GDM1 (cell line): ENCODE results near the gene CIAO2A.
"Not testable (repeated sequence)": the region's sequence is repeated elsewhere in the genome, so short reads cannot be mapped to it uniquely, and the experiment has no call there.

ENCODE experiments used
- DNase-seq: peaks from one replicate; lab custom pipeline; 2025; lab: John Stamatoyannopoulos, UW

Gene CIAO2A

DNA sequence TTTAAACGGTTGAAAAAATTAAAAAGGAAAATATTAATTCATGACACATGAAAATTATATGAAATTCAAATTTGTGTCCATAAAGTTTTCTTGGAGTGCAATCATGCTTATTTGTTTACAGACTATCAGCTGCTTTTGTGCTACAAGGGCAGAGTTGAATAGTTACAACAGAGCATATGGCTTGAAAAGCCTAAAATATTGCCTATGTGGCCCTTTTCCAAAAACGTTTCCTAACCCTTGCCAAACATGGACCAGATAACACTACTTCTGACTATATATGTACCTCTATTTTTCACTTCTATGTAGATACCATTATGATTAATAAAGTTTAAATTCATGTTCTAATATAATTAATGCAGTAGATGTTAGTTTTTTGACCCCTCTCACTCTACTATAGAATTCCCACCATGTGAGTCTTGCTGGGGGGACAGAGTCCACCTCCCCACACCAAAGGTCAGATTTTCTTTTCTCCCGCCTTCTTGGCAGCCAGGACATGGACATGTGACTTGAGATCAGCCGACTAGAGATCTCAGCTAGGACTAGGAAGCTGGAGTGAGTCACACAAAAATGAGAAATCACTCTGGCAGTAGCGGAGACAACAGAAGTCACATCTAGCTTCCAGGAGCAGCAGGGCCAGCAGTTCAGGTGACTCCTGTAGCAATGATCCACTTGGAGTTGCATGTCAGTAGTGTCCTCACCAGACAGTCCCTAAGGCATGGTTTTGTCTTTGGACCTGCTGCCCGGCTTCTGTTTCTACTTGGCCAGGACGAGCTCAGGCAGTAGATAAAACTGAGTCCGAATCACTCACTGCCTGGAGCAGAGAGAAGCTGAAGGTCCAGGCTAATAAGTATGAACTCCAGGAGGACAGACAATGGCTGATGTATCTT, 22.4 kb downstream of the CIAO2A start:
- no peak for DNase-seq

DNA sequence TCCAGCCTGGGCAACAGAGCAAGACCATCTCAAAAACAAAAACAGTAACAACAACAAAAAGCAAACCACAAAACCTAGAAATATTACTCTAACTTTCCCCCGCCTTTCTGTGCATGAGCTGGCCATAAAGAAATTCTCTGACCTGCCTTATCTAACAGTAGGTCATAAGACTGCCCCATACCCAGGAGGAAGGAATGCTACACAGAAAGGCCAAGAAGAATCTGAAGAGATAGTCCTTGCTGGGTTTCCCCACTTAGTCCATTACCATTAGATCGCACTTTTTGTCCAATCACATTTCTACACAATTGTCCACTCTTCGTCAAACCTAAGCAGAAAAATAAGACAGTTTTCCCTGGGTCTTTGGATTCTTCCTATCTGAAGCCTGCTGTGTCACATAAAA, 23.5 kb downstream of the CIAO2A start:
- no peak for DNase-seq

DNA sequence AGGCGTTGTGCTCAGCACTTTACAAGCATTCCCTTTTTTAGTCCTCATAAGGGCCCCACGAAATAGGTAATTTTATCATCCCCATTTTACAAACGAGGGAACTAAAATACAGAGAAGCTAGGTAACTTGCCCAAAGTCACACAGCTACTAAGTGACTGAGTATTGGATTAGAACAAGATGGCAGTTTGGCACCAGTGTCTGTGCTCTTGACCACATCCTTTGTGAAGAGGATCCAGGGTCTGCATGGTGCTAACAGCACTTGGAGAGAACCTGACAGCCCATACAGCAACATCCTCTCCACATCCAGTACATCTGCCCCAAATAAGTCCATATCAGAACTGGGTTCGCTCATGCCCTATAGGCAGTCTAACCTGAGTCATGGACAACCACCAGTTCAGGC, 25.5 kb downstream of the CIAO2A start:
- DNase-seq: no peak

DNA sequence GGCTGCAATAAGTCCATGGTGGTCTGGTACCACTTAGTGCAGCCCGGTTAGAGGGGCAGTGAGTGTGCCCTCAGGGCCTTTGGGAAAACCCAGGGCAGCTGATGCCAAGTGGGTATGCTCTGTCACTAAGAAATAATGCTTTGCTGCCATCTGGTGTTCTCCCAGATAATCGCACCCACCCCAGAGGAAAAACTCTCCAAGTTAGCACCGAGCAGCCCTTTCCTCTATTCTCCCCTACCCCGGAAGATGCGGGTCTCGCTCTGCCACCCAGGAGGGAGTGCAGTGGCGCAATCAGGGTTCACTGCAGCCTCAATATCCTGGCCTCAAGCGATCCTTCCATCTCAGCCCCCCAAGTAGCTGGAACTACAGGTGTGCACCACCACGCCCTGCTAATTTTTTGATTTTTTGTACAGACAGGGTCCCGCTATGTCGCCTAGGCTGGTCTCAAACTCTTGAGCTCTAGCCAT, 26.0 kb downstream of the CIAO2A start:
- DNase-seq: peak; percentile 36

DNA sequence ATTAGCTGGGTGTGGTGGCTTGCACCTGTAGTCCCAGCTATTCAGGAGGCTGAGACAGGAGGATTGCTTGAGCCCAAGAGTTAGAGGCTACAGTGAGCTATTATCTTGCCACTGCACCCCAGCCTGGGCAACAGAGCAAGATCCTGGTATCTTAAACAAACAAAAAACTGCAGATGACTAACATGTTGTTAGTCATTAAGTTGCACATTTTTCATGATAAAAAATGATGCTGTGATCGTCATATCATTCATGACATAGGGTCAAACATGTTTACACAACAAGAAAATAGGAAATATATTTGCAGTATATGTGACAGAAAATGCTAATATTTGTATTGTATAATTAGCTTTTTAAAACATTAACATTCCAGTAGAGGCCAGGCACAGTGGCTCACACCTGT, 27.2 kb downstream of the CIAO2A start:
- DNase-seq: no peak

DNA sequence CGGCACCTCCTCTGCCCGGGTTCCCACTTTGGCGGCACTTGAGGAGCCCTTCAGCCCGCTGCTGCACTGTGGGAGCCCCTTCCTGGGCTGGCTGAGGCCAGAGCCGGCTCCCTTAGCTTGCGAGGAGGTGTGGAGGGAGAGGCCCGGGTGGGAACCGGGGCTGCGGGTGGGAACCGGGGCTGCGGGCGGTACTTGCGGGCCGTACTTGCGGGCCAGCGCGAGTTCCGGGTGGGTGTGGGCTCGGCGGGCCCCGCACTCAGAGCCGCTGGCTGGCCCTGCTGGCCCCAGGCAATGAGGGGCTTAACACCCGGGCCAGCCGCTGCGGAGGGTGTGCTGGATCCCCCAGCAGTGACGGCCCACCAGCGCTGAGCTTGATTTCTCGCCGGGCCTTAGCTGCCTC, 32.9 kb downstream of the CIAO2A start:
- DNase-seq: no peak

DNA sequence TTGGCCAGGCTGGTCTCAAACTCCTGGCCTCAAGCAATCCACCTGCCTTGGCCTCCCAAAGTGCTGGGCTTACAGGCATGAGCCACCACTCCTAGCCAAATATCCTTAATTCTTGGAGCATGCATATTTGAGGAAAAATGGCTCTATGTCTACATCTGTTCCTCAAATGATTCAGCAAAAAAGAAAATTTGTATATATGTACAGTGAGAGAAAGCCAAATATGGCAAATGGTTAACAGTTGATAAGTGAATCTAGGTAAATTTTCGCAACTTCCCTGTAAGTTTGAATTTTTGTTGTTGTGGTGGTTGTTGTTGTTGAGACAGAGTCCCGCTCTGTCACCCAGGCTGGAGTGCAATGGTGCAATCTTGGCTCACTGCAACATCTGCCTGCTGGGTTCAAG, 34.5 kb downstream of the CIAO2A start:
- DNase-seq: not testable (repeated sequence)

DNA sequence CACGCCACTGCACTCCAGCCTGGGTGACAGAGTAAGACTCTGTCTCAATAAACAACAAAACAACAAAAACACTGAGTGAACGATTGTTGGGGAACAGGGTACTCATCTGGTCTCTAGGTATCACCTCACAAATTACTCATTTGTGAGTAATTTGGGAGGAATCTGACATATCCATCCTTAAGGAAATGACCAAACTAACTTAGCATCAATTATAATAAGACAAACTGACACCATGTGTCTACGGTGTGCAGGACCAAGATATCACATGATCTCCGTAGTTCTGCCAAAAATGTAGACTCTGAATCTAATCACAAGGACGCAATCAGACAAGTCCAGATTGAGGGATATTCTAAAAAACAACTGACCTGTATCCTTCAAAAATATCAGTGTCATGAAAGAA, 35.4 kb downstream of the CIAO2A start:
- DNase-seq: no peak

DNA sequence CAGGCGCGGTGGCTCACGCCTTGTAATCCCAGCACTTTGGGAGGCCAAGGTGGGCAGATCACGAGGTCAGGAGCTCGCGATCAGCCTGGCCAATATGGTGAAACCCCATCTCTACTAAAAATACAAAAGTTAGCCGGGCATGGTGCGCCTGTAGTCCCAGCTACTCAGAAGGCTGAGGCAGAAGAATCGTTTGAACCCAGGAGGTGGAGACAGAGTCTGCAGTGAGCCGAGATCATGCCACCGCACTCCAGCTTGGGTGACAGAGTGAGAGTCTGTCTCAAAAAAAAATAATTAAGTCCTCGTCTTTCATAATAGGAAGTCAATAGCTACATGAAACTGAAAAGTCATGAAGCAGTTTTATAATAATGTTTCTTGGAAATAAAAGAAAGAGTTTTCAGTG, 40.0 kb downstream of the CIAO2A start:
- not testable (repeated sequence) for DNase-seq

DNA sequence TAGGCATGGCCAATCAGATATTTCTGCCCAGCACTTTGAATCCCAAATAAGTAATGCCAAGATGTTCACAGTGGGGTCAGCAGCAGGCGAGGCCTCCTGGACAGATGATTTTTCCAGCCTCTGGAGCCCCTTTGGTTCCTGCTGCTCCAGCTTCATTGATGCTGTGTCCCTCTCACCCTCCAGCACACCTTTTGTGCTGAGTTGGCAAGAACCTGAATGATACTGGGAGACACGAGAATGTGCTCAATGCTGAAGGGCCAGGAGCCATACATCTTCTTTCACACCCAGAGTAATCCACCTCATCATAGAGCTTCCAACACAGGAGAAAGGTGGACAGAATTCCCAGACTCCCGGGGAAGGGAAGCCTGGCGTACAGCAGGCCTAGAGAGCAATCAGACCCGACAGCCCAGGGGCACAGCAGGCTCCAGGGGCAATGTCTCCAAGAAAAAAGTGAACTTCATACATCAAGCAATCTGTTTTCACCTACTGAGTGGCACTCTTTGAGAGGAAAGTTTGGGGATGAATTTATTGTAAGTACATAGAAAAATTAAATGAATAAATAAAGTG, 40.6 kb downstream of the CIAO2A start:
- DNase-seq: no peak

DNA sequence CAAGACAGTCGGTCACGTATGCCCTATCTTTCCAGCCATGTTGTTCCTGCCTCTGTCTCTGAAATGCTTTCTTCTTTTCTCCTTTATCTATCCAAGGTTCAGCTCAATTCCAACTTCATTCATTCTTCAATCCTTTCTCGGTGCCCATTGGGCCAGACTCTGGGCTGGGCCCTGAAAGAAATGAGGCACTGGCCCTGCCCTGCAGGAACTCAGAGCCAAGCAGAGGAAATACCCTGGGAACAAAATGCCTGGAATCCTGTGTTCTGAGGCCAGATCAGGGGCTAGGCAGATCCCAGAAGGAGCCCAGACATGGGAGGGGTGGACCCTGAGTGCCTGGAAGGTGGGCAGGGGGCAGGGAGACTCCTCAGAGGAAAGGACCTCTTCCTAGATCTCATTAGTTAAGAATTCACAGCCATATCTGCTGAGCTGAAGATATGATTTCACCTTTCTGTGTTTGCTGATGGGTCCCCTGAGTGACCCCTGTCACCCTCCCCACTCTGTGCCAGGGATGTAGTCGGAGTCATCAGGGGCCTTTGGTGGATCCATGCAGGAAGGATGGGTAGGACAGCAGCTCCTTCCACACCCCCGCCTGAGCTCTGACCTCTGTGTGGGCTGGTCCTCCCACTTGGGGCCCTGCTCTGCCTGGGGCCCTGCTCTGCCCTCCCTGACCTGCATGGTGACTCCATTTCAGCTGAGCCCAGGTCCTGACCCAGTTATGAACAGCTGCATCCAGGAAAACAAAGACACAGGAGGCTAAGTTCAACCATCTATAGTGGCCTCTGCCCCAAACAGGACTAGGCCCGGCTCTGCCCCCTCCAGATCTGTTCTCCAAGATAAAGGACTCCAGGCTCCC, 42.0 kb downstream of the CIAO2A start:
- no peak for DNase-seq

DNA sequence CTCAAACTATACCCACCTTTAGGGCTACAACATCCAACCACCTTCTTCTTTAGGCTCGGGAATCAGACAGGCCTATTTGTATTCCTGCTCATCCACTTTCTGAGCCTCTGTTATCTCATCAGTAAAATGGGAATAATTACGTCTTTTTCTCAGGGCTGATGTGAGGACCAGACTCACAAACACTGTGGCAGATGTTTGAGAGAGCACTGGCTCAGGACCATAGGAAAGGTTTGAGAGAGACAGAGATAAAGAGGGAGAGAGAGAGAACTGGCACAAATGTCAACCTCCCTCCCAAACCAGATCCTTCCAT, 42.6 kb downstream of the CIAO2A start:
- DNase-seq: no peak

DNA sequence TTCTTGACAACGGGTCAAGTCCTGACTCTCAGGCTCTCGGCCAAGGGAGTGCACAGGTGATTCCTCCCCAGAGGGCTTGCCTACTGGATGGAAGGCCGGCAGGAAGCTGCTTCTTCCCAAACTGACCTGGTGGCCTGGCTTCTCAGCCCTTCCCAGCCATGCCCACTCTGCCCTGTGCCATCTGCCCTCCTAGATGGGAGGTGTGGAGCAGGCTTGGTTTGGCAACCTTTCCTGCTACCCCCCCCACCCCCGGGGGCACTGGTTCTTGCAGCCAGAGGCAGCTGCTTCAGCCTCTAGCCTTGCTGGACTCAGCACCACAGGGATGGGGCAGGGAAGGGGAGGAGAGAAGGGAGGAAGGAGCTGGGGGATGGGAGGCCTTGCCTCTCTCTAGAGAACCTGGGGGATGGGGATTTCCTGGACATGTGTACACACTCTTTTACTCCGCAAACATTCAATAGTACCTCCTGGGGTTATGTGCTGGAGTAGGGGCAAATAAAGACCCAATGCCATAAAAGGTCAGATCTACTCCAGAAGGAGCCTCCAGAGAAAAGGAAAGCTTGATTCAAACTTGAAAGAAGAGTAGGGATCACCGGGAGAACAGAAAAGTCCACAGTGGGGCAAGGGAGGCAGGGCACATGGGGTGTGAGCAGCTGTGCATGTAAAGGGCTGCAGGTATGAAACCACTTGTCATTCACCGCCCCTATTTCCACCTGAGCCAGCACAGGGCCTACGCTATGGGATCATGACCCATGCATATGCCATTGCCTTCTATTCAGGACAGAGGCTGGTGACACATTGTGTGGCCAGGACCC, 43.2 kb downstream of the CIAO2A start:
- DNase-seq: no peak

DNA sequence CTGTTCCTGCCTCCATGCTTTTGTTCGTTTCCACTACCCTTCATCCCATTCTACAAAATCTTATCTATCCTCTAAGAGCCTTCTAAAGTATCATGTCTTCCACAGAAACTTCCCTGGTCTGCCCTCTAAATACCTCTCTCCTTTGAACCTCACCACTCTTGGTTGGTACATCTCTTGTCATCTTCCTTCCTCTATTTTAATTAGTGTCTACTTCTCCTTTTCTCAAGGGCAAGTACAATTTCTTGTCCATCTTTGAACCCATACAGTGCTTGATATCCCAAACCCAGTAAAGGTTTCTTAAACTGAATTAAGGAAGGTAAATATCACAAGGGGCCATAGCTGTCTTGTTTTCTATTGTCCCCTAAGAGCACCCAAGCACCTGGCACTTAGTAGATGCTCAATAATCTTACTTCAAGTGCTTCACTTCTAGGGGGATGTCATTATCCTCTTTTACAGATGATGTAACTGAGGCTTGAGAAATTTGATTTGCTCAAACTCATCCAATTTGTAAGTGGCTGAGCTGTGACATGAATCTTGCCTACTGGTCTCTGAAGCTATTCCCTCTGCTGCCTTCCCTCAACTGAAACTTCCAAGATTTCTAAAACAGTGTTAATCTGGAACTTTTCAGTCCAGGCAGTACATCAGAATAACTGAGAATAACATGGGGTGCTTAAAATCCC, 44.7 kb downstream of the CIAO2A start:
- no peak for DNase-seq

DNA sequence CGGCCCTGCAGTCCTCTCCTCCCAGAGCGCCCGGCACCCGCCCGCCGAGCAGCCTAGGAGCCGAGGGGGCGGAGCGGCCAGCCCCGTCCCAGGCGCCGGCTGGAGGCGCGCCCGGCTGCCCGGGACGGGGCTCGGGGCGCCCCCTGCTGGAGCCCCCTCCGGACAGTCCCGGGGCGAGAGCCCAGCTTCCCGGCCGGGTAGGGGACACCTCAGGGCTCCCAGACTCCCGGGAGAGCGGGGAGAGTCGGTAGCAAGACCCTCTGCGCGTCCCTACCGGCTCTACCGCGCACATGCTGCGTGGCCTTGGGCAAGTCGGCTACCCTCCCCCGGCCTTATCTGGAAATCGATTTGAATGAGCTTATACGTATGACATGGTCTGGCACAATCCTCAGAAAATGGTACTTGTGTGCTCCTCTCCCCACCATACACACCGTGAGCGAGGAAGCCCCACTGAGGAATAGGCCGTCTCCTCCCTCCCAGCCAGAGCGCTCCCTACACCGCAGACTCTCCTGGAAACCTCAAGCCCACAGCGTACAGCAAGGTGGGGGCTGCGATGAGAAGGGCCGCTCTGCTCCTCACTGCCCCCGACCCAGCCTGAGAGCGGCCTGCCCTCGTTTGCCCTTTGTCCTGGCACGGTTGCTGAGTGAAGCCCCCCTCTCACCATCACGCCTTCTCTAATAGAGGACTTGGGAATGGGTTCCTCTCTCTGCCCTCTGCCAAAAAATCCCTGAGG, 47.1 kb downstream of the CIAO2A start, which contains the start of gene DAPK2:
DAPK2 (minus strand) TSS at position 65 of the 733 bp plus-strand sequence. CDS start 6,224 bp downstream, outside the sequence.
- peak; percentile 27 for DNase-seq

DNA sequence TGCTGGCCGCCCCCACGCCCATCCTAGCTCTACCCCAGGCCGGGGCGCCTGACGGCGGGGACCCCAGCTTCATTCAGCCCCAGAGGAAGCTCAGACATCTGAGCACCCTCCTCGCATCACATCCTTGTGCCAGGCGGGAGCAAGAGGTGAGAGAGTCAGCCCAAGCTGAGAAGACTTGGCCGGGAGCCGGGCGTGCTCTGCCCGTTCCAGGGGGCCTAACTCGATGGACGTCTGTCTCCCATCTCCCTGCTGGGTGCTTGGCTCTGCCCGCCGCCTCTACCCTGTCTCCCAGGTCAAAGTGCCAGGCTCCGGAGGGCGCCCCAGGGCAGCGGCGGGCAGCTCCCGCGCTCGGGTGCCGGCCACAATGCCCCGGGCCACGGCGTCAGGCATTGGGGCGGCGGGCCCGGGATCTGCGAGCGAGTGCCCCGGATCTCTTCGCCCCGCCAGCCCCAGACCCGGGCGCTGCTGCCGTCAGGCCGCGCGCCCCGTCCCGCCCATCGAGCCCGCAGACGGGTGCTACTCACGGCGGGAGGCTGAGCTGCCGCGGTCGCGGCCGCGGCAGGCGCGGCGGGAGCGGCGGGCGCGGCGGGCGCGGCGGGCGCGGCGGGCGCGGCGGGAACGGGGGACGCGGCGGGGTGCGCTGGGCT, 47.7 kb downstream of the CIAO2A start:
- DNase-seq: no peak

DNA sequence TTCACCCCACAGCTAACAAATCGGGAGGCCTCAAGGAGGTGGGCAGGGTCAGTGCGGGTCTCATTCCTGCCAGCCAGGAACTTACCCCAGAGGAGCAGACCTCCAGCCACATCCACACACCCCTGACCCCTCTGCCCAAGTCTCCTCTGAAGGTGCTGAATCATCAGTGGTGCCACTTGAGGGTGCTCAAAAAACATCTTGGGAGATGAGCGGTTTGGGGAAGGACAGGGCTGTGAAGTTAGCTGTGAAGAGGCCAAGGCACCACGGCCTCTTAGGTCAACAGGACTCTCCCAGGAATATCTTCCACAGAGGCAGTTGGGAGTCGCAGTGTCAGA, 48.6 kb downstream of the CIAO2A start:
- no peak for DNase-seq

DNA sequence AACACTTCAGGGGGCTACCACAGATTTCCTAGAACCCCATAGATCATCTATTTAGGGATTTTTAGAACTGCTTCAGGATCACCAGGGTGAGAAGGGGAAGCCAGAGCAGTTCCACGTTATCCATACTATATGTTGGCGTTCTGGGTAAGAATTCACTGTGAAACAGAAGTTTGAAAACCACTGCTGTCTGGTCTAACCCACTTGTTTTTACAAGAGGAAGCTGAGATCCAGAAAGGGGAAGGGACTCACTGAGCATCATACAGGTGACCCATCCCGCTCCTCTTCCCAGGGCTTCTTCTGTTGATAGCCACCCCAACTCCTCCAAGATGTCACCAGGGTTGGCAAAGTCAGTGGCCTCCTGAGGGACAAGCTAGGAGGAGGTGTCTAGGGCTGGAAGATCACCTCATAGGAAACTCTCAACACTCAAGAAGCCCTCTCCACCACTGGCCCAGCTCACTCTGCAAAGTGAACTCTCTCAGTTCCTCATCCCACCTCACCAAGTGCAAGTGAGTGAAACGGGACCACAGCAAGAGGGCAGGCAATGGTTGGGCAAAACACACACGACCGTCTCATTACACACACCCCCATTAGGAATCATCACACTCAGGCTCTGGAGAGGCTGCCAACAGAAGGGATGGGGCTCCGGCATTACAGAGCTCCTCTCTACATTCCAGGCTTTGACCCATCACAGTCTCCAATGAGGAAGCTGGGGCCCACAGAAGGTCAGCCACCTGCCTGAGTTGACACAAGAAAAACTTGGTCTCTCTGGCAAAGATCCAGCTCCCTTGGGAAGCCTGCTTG, 49.1 kb downstream of the CIAO2A start:
- DNase-seq: peak; percentile 25

DNA sequence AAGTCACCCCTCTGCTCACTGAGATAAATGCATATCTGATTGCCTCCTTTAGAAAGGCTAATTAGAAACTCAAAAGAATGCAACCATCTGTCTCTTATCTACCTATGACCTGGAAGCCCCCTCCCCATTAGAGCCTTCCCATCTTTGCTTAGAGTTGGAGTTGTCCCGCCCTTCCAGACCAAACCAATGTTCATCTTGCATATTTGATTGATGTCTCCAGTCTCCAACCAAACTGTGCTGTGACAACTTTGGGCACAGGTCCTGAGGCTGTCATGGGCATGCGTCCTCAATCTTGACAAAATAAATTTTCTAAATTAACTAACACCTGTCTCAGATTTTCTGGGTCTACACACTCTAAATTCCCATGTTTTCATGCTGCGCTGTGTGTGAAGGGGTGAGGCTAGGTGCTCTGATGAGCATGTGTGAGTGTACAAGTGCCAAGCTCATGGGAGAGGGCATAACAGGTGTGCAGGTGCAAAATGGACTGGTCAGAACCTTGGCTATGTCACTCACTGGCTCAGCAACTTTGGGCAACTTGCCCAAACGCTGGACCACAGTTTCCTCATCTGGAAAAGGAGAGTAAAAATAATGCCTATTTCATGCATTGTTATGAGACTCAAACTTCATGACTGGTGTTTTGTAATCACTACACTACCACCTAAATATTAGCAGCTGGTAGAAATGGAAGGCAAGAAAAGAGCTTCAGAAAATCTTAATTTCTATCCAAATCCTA, 54.6 kb downstream of the CIAO2A start:
- DNase-seq: no peak
